GM21737 (cell line): Measurements from ENCODE around the gene CRHR1.
"Not testable (repeated sequence)": the region's sequence is repeated elsewhere in the genome, so short reads cannot be mapped to it uniquely, and the experiment has no call there.

Experiments
- ATAC-seq: cut with Tn5 transposase; IDR thresholded peaks from one replicate; pipeline ENCODE4 v1.9.1; 2021; ENCODE audit warnings: mild to moderate bottlenecking, moderate library complexity; ENCODE audit not compliant: unreplicated experiment

CRHR1 gene

DNA sequence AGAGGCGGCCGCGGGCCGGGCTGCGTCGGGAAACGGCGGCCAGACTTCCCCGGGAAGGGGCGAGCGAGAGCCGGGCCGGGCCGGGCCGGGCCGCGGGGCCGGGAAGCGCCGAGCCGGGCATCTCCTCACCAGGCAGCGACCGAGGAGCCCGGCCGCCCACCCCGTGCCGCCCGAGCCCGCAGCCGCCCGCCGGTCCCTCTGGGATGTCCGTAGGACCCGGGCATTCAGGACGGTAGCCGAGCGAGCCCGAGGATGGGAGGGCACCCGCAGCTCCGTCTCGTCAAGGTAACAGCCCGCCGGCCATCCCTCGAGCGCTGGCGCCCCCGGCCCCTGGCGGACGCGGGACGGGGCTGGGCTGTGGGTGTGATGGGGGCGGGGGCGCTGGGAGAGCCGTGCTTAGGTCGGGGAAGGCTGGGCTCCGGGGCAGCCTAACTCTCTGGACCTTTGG lies at the start of gene CRHR1:
Gene CRHR1, plus strand, starts transcription at position 28 of the 448 bp plus-strand sequence. Its CDS starts 225 bp downstream, at position 253.
- ATAC-seq: no peak

- ATAC-seq: no peak
Observed at GRCh38 chr17:45734598-45734997, 49.5 kb upstream of the CRHR1 start.

GRCh38 chr17:45735488-45735887 lies 48.6 kb upstream of the CRHR1 start:
- ATAC-seq: no peak

DNA sequence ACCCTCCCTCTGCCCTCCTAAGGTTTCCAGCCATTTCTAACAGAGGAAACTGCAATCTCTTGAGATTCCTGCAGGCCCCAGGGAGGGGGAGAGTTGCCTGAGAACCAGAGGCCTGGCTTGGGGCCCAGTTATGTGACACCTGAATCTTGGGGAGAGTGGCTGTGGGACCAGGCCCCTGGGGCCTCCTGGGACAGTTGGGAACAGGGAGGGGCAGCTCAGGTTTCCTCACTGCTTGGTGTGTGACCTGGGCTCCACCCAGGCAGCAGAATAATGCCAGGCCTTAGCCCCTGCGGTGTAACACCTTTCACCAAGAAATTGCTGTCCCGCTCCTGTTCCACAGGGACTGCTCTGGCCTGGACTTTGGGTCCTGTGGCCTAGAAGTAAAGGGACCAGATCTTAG lies 44.3 kb upstream of the CRHR1 start:
- no peak for ATAC-seq

DNA sequence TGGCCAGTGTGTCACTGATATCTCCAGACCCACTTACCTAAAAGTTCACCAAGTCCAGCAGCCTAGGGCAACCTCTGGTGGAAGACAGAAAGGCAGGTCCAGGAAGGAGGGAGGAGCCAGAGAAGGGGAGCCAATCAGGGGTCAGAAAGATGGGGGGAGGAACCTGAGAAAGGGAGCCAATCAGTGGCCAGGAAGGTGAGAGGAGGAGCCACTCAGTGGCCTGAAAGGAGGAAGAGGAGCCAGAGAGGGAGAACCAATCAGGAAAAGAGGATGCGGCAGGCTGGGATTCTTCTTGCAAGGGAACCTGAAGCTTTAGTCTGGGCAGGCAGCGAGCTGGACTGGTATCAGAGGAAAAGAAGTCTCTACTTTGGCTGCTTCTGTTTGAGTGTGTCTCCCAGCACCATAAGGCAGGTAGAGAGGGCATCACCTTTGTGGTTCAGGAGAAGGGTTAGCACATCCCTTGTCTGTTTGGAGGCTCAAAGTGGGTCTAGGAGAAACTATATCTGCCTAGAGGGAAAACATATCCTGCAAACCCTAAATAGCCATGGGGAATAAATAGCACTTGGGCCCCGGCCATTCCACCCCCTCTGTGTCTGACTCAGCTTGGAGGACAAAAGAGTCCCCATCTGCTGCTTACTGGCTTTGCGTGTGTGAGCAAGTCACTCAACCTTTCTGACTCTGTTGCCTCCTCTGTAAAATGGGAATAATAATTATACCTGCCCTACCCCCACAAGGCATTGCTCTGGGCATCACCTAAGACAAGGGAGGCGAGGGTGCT lies 43.4 kb upstream of the CRHR1 start:
- ATAC-seq: no peak

DNA sequence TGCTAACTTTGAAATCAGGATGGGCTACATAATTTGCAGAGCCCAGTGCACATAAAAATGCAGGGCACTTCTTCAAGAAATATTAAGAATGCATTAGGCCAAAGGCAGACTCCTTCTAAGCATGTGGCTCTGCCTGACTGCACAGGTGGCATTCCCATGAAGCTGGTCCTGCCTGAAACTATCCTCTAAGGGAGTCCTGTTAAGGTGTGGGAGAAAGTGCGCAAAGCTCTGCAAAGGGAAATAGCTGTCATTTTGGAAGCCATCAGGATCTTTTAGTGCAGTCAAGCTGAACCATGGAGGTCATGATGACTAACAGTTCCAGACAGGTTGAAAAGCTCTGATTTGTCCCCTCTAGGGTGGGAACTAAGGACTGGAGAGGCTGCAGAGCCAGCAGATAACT lies 41.9 kb upstream of the CRHR1 start:
- ATAC-seq: no peak

- no peak for ATAC-seq
Observed at GRCh38 chr17:45743626-45744326, 40.3 kb upstream of the CRHR1 start.

GRCh38 chr17:45744826-45745225 lies 39.3 kb upstream of the CRHR1 start:
- ATAC-seq: not testable (repeated sequence)

GRCh38 chr17:45745601-45746494 lies 38.3 kb upstream of the CRHR1 start:
- ATAC-seq: no peak

DNA sequence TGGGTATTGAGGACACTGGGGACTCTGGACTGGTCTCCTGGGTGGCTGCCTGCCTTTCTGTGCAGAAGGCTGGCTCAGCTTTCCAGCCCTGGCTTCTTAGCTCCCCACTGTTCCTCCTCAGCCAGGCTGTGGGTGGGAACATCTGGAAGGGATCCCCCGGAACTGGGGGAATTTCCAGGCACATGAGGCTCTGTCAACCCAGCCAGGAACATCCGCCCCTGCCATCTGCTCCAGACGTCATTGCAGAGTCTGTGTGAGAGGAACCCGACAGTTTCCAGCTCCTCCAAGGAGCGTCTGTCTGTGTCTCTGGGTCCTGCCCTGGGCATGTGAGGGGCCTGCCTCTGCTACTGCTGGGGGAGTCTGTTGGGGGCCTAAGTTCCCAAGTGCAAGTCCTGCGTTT lies 36.2 kb upstream of the CRHR1 start:
- ATAC-seq: no peak

DNA sequence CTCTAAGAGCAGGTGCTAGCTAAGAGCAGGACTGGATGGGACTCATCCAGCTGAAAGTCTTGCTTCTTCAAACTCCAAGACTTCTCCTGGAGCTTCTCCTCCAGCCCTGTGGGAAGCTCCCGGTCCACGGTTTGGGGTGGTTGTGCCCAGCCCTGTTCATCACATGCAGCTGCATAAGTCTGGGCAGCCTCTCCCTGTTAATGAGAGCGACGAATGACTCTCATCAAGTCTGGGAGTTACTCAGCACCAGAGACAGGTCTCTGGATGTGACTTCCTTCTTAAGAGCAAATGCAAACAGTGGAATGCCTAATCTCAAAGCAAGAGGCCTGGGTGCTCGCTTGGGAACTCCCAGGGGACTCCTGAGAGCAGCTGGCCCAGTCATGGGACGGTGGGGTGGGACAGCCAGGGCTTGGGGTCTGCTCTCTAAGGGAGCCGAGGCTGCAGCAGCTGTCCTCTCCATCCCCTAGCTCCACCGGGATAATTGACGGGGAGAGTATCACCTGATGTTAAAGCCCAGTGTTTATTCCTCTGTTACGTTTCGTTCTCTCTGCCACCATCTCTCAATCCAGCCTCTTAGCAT lies 35.3 kb upstream of the CRHR1 start:
- ATAC-seq: no peak

DNA sequence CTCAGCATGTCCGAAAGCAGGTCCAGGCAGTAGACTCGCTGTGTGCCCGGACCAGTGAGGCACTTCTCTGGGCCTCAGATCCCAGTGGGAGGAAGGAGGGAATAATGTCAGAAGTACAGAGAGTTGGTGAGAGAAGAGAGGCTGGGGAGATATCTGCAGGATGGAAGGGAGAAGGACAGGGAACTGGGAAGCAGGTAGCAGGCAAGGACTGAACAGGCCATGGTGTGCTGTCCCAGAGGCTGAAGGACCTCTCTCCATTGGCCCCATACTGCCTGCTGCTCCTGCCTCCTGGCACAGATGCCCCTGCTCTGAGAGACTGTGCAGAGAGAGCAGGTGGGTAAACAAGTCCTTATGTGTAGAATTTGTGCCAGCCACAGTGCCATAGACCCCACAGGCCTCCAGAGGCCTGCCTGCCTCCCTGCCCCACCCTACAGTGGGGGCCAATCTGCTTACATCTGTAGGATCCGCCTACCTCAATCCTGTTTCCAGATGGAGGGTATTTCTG lies 34.2 kb upstream of the CRHR1 start:
- ATAC-seq: no peak

- no peak for ATAC-seq
Observed at GRCh38 chr17:45750779-45751440, 33.2 kb upstream of the CRHR1 start.

- no peak for ATAC-seq
Observed at GRCh38 chr17:45751466-45751865, 32.7 kb upstream of the CRHR1 start.

DNA sequence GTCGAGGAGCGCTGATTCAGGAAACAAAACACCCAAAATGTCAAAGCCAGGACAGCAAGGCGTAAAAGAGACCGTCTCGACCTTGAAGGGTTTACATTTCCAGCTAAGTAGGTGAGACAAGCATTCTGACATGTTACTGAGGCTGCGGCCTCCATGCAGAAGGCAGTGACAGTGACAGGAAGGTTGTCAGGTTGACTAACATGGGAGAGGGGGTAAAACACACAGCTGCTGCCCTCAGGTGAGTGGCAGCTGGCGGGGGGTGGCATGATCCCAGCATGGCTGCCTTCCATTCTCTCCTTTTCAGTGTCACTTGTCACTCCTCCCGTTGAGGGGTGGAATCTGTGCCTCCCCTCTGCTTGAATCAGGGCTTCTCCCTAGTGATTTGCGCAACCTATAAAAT lies 31.9 kb upstream of the CRHR1 start:
- no peak for ATAC-seq

DNA sequence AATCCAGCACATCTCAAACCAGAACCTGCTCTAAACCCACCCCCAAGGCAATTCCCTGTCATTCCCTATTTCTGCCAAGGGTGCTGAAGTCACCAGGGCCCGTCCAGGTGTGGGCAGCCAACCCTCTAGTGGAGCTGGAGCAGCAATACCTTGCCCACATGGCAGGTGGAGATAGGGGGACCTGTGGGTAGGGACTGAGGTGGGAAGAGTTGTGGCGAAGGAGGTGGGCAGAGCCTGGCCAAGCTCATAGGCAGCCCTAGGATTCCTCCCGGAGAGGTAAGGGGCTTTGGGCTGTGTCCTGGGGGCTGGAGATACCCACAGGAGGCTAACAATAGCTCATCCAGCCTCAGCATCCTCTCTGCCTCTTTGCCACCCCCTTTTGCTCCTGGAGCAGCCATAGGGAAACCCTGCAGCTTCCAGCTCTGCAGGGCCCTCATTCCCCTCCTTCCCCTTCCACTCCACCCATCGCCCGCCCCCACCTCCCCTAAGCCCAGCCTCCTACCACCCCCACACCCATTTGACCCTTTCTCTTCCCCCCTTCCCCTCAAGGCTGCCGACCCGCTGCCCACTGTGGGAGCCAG lies 30.4 kb upstream of the CRHR1 start:
- no peak for ATAC-seq

DNA sequence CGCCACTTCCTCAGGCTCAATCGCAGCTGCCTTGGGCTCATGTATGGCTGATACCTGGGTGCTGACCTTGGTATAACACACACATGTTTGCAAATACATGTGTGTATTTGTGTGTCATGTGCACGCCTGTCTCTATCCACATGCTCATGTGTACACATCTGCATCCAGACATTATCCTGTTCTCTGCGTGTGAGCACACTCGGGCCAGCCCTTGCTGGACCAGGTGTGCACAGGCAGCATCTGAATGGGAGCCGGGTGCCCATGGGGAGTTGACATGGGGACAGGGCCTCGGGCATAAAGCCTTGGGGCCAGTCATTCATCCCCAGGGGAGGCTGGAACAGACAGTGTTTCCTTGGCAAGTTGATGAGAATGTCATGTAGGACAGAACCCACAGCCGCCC lies 29.1 kb upstream of the CRHR1 start:
- no peak for ATAC-seq

DNA sequence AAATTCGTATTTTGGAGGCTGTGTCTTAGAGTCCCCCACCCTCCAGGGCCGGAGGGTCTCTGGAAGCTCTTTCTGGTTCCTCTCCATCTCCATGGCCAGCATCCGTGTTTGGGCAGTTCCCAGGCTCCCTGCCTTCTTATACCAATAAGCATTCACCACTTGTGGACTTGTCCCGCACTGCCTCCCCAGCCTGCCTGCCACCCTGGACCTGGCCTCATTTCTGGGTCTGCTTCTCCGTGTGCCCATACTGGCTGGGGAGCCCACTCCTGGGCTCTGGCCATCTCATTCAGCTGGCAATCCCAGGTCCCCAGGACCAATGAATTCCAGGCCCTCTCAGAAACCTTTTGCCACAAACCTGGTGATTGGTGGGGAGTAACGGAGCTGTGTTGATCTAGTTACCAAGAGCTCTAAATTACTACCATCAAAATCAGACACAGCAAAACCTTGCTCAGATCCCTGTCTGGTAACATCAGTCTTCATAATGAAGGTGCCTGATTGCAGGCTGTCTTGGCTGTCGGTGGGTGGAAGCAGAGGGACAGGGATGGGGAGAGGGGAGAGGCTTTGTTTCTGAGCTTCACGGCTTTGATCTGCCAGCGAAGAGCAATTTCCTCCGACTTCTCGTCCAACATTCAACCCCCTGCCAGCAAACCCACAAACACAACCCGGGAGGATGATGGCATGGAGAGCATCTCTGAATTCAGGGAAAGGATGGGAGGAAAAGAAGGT lies 27.7 kb upstream of the CRHR1 start:
- no peak for ATAC-seq
